Retinal pigment epithelial cell (primary cell): ENCODE measurements around the gene PBX3.

Experiments
- DNase-seq: peaks from one replicate; pipeline ENCODE4 v3.0.0-alpha.2; 2010; ENCODE audit warnings: low read depth
- H3K4me3 ChIP-seq: 2 replicates; pipeline ENCODE4 v1.5.1; 2011; ENCODE audit warnings: mild to moderate bottlenecking, low read length, control low read depth, moderate library complexity
- CTCF ChIP-seq: conservative IDR thresholded peaks from 2 replicates; pipeline ENCODE4 v1.5.1; 2011; ENCODE audit warnings: low read depth, low read length, control low read depth, inconsistent platforms

PBX3 gene

GRCh38 chr9:125747765-125748445, 732 bp downstream of the PBX3 start:
- TF ChIP-seq CTCF = no peak
- DNase-seq = no peak
- peak overlapping the region; percentile 87 for H3K4me3 ChIP-seq

GRCh38 chr9:125748446-125749099, 1.4 kb downstream of the PBX3 start:
- H3K4me3 ChIP-seq = peak overlapping the region; percentile 87
- no peak for DNase-seq
- no peak for TF ChIP-seq CTCF

- no peak for DNase-seq
- H3K4me3 ChIP-seq = peak overlapping the region; percentile 87
- no peak for TF ChIP-seq CTCF
Measured at GRCh38 chr9:125749287-125749935, 2.2 kb downstream of the PBX3 start.

- DNase-seq = no peak
- no peak for TF ChIP-seq CTCF
- H3K4me3 ChIP-seq = peak overlapping the region; percentile 87
Measured at GRCh38 chr9:125749951-125750626, 2.9 kb downstream of the PBX3 start.

GRCh38 chr9:125750627-125751011, 3.4 kb downstream of the PBX3 start:
- peak overlapping the region; percentile 87 for H3K4me3 ChIP-seq
- DNase-seq = no peak
- TF ChIP-seq CTCF = no peak

- peak overlapping the region; percentile 24 for H3K4me3 ChIP-seq
- no peak for DNase-seq
- TF ChIP-seq CTCF = no peak
Measured at GRCh38 chr9:125752070-125752628, 5.0 kb downstream of the PBX3 start.
